ENCODE results near the gene SLC5A7. TPM values are rescaled to one million over a fixed set of nuclear protein-coding genes. Genes with fewer than 3 reads are reported as not detected.

SLC5A7 gene
- total RNA-seq, 2 donors from 2014 or later, result not detected

DNA sequence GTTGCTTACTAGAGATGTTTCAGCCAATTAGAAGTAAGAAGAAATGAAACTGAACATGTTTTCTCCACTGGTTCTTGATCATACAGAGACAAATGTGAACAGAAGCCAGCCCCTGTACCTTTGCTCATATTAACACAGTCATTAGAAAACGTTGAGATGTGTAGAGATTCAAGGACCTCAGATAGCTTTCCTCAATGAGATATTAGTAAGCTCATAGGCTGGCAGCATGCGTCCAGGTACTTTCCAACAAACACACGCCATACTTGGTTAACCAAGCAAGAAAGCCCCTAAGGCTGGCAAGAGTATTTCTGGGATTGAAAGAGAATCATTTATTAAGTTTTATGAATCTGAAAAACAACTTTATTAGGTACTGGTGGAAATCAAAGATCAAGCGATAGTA, 37.5 kb downstream of the SLC5A7 start:
- WGBS, 2 experiments (ENCODE audit: insufficient coverage in 1 of 2, insufficient read length in 1 of 2), result 89 to 90% methylated on average over 1 to 4 of the region's 4 CpGs
- Histone ChIP-seq H3K9ac (ENCODE audit: extremely low read depth, low read length, poor library complexity, severe bottlenecking) (no peak overlapping the region), H3K4me3 (ENCODE audit: low read length) (no peak overlapping the region), H3K36me3 (ENCODE audit: control insufficient read depth, insufficient read depth, low read length) (no peaks in the 10 kb centered on the region), H3K27ac (ENCODE audit: low read depth, low read length) (no peak overlapping the region), H3K4me1 (ENCODE audit: control insufficient read depth, insufficient read depth, low read length) (no peaks in the 10 kb centered on the region), H3K9me3 (ENCODE audit: control insufficient read depth, low read length) (no peaks in the 10 kb centered on the region), H3K27me3 (ENCODE audit: control insufficient read depth, insufficient read depth, low read length, poor library complexity, severe bottlenecking) (no peaks in the 10 kb centered on the region)
- peaks cover 3% of the 10 kb centered on the region for H3K4me1 Mint-ChIP-seq
- no peak overlapping the region for H3K4me3 Mint-ChIP-seq
- no peaks in the 10 kb centered on the region for H3K36me3 Mint-ChIP-seq (ENCODE audit: low read depth)
- no peaks in the 10 kb centered on the region for H3K27me3 Mint-ChIP-seq (ENCODE audit: insufficient read depth)
- DNase-seq, result no peak
- TF ChIP-seq, protein P1, sequence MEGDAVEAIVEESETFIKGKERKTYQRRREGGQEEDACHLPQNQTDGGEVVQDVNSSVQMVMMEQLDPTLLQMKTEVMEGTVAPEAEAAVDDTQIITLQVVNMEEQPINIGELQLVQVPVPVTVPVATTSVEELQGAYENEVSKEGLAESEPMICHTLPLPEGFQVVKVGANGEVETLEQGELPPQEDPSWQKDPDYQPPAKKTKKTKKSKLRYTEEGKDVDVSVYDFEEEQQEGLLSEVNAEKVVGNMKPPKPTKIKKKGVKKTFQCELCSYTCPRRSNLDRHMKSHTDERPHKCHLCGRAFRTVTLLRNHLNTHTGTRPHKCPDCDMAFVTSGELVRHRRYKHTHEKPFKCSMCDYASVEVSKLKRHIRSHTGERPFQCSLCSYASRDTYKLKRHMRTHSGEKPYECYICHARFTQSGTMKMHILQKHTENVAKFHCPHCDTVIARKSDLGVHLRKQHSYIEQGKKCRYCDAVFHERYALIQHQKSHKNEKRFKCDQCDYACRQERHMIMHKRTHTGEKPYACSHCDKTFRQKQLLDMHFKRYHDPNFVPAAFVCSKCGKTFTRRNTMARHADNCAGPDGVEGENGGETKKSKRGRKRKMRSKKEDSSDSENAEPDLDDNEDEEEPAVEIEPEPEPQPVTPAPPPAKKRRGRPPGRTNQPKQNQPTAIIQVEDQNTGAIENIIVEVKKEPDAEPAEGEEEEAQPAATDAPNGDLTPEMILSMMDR (conservative IDR thresholded peaks at IDR 0.05), result no peak
- H3K9me3 Mint-ChIP-seq, result no peaks in the 10 kb centered on the region
- no peak overlapping the region for H3K27ac Mint-ChIP-seq

- no peak for DNase-seq
- H3K36me3 ChIP-seq (ENCODE audit: control insufficient read depth, insufficient read depth, low read length), result no peaks in the 10 kb centered on the region
- H3K4me1 ChIP-seq (ENCODE audit: control insufficient read depth, insufficient read depth, low read length), result no peaks in the 10 kb centered on the region
- WGBS, 2 experiments (ENCODE audit: insufficient coverage in 1 of 2, insufficient read length in 1 of 2), result 92 to 100% methylated on average over 1 of the region's 1 CpG
- peaks cover 7% of the 10 kb centered on the region for H3K9me3 ChIP-seq (ENCODE audit: control insufficient read depth, low read length)
- TF ChIP-seq, protein P1 (conservative IDR thresholded peaks at IDR 0.05), result no peak
- H3K9me3 Mint-ChIP-seq, result peaks cover 11% of the 10 kb centered on the region
- peaks cover 3% of the 10 kb centered on the region for H3K4me1 Mint-ChIP-seq
- no peak overlapping the region for H3K27ac ChIP-seq (ENCODE audit: low read depth, low read length)
- no peak overlapping the region for H3K4me3 ChIP-seq (ENCODE audit: low read length)
- no peak overlapping the region for H3K27ac Mint-ChIP-seq
- no peak overlapping the region for H3K4me3 Mint-ChIP-seq
- H3K27me3 ChIP-seq (ENCODE audit: control insufficient read depth, insufficient read depth, low read length, poor library complexity, severe bottlenecking), result no peaks in the 10 kb centered on the region
- no peak overlapping the region for H3K9ac ChIP-seq (ENCODE audit: extremely low read depth, low read length, poor library complexity, severe bottlenecking)
- no peaks in the 10 kb centered on the region for H3K27me3 Mint-ChIP-seq (ENCODE audit: insufficient read depth)
- no peaks in the 10 kb centered on the region for H3K36me3 Mint-ChIP-seq (ENCODE audit: low read depth)
Observed at GRCh38 chr2:108026092-108026794, 39.9 kb downstream of the SLC5A7 start.

DNA sequence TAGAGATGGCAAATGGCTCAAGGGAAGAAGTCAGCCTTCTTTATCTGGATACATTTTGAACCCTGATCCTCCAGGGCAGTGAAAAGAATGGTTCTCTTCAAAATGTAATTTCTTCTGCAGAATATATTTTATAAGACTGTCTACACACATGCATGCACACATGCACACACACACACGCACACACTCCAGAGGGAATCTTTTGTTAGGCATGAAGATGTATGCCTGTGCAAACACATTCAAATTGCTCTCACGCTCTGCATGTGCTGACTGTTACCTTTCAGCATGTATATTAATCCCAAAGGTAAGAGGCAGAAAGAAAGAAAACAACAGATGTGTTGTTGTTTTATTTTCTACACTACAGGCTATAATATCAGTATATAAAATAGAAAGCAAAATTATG, 43.2 kb downstream of the SLC5A7 start:
- peaks cover 13% of the 10 kb centered on the region for H3K9me3 ChIP-seq (ENCODE audit: control insufficient read depth, low read length)
- H3K27me3 Mint-ChIP-seq (ENCODE audit: insufficient read depth), result no peaks in the 10 kb centered on the region

More for the DNA sequence above, 43.2 kb downstream of the SLC5A7 start:
- Mint-ChIP-seq H3K9me3 (peaks cover 25% of the 10 kb centered on the region), H3K27ac (no peak overlapping the region), H3K4me1 (peaks cover 3% of the 10 kb centered on the region), H3K36me3 (ENCODE audit: low read depth) (no peaks in the 10 kb centered on the region), H3K4me3 (no peak overlapping the region)
- H3K27ac ChIP-seq (ENCODE audit: low read depth, low read length), result no peak overlapping the region
- TF ChIP-seq, protein P1 (conservative IDR thresholded peaks at IDR 0.05), result no peak
- H3K4me3 ChIP-seq (ENCODE audit: low read length), result no peak overlapping the region
- DNase-seq, result no peak
- no peak overlapping the region for H3K9ac ChIP-seq (ENCODE audit: extremely low read depth, low read length, poor library complexity, severe bottlenecking)
- no peaks in the 10 kb centered on the region for H3K36me3 ChIP-seq (ENCODE audit: control insufficient read depth, insufficient read depth, low read length)
- 100% methylated on average over 2 of the region's 2 CpGs; no CpG with 5 or more reads in 1 of the 2 experiments for WGBS, 2 experiments (ENCODE audit: insufficient coverage in 1 of 2, insufficient read length in 1 of 2)
- no peaks in the 10 kb centered on the region for H3K27me3 ChIP-seq (ENCODE audit: control insufficient read depth, insufficient read depth, low read length, poor library complexity, severe bottlenecking)
- H3K4me1 ChIP-seq (ENCODE audit: control insufficient read depth, insufficient read depth, low read length), result no peaks in the 10 kb centered on the region

Measured in endodermal cell (in vitro differentiated cells).